ENCODE data around the gene MASTL.

Gene MASTL

DNA sequence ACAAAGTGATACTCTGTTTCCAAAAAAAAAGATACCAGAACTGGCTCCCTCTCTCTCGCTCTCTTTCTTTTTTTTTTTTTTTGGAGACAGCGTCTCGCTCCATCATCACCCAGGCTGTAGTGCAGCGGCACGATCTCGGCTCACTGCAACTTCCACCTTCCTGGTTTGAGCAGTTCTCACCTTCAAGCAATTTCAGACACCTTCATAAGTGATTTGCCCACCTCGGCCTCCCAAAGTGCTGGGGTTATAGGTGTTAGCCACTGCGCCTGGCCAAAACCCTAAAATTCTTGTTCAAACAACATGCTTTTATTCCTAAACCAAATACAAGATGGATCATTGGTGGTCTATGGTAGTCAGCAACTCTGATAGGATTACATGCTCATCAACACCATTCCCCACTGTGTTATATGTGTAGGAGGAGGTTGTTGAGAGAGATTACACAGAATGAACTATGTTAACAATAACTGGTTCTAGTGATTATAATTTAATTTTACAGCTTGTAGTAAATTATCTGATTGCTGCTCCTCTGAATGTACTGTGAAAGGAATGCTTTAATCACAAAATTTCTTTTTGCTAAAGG, 69.9 kb downstream of the MASTL start:
- no peaks in the 10 kb centered on the region for H3K4me1 ChIP-seq (ENCODE audit: control insufficient read depth, low read length)

DNA sequence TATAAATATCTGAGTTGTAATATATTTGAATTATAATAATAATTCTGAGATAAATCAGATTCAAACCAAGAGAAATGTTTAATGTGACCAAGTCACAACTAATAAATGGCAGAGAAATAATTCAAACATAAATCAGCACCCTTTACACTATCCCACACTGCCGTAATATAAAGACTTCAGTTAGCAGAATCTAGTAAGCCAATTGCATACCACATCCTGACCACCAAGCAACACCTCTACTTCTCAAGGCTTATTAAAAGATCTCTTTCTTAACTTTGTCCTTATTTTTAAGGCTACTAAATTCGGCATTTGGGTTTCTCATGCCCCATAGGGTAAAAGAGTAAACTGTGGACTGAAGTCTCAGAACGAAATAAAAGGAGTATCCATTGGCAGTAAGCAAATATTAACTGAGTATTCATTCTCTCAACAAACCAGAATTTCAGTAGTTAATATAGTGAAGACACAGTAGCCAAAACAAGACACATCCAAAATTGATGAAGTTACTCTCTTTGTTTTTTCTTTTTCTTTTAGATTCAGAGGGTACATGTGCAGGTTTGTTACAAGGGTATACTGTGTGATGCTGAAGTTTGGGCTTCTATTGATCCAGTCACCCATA, 70.6 kb downstream of the MASTL start:
- Histone ChIP-seq H3K79me2 (ENCODE audit: control insufficient read depth, low read length) (no peaks in the 10 kb centered on the region), H3K9me3 (ENCODE audit: control insufficient read depth, insufficient read depth, low read length) (no peaks in the 10 kb centered on the region), H4K20me1 (ENCODE audit: control insufficient read depth, insufficient read depth, low read depth, low read length) (no peaks in the 10 kb centered on the region; the same call in 1 of the 2 replicates), H3K4me3 (ENCODE audit: low read length) (no peak overlapping the region), H3K9me2 (replicated peaks; ENCODE audit: control insufficient read depth, low read length) (no peaks in the 10 kb centered on the region), H3F3A (ENCODE audit: control insufficient read depth, insufficient read depth) (peaks cover 7% of the 10 kb centered on the region; the same call in 1 of the 2 replicates), H3K4me2 (ENCODE audit: low read length) (no peak overlapping the region), H3K4me1 (ENCODE audit: control insufficient read depth, low read length) (no peaks in the 10 kb centered on the region), H3K27ac (ENCODE audit: low read depth, low read length) (no peak overlapping the region), H3K36me3 (ENCODE audit: control insufficient read depth, low read length) (peaks cover 30% of the 10 kb centered on the region), H3K27me3 (ENCODE audit: control insufficient read depth, low read length) (no peaks in the 10 kb centered on the region)
- no peak for TF ChIP-seq EZH2phosphoT487 (IDR thresholded peaks at IDR 0.05; ENCODE audit: borderline replicate concordance, low read length)
- TF ChIP-seq, protein P1, sequence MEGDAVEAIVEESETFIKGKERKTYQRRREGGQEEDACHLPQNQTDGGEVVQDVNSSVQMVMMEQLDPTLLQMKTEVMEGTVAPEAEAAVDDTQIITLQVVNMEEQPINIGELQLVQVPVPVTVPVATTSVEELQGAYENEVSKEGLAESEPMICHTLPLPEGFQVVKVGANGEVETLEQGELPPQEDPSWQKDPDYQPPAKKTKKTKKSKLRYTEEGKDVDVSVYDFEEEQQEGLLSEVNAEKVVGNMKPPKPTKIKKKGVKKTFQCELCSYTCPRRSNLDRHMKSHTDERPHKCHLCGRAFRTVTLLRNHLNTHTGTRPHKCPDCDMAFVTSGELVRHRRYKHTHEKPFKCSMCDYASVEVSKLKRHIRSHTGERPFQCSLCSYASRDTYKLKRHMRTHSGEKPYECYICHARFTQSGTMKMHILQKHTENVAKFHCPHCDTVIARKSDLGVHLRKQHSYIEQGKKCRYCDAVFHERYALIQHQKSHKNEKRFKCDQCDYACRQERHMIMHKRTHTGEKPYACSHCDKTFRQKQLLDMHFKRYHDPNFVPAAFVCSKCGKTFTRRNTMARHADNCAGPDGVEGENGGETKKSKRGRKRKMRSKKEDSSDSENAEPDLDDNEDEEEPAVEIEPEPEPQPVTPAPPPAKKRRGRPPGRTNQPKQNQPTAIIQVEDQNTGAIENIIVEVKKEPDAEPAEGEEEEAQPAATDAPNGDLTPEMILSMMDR (IDR thresholded peaks at IDR 0.05; ENCODE audit: low read depth, low read length, poor library complexity, severe bottlenecking), result no peak

More for the DNA sequence above, 69.9 kb downstream of the MASTL start:
- H3K27me3 ChIP-seq (ENCODE audit: control insufficient read depth, low read length), result no peaks in the 10 kb centered on the region
- no peak overlapping the region for H3K4me2 ChIP-seq (ENCODE audit: low read length)
- H3K9me3 ChIP-seq (ENCODE audit: control insufficient read depth, insufficient read depth, low read length), result no peaks in the 10 kb centered on the region
- H3K36me3 ChIP-seq (ENCODE audit: control insufficient read depth, low read length), result peaks cover 35% of the 10 kb centered on the region
- H3K27ac ChIP-seq (ENCODE audit: low read depth, low read length), result no peak overlapping the region
- H4K20me1 ChIP-seq (ENCODE audit: control insufficient read depth, insufficient read depth, low read depth, low read length), result no peaks in the 10 kb centered on the region; the same call in 1 of the 2 replicates
- H3K4me3 ChIP-seq (ENCODE audit: low read length), result no peak overlapping the region
- no peaks in the 10 kb centered on the region for H3K9me2 ChIP-seq (replicated peaks; ENCODE audit: control insufficient read depth, low read length)
- no peaks in the 10 kb centered on the region for H3K79me2 ChIP-seq (ENCODE audit: control insufficient read depth, low read length)
- TF ChIP-seq, protein P1 (IDR thresholded peaks at IDR 0.05; ENCODE audit: low read depth, low read length, poor library complexity, severe bottlenecking), result no peak
- no peak for TF ChIP-seq EZH2phosphoT487 (IDR thresholded peaks at IDR 0.05; ENCODE audit: borderline replicate concordance, low read length)
- peaks cover 12% of the 10 kb centered on the region; the same call in 1 of the 2 replicates for H3F3A ChIP-seq (ENCODE audit: control insufficient read depth, insufficient read depth)

DNA sequence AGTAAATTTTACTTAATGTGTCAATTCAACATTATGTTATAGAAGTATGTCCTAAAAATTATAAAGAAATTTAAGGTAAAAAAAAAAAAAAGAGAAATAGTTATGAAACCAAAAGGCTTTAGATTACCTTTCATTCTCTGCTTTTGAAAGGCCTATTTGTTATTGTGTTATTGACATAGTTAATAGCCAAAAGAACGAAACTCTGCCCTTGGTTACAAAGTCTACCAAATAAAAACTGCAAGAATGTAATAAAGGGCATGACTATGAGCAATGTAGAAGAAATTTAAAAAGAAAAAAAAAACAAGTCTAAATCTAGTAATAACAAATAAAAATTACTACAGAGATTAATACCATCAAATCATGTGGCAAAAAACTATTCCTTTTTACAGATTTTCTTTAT, 74.9 kb downstream of the MASTL start:
- H3F3A ChIP-seq (ENCODE audit: control insufficient read depth, insufficient read depth), result 0 out of 2 replicates have a peak, but pooled peaks cover 5% of the 10 kb centered on the region
- H3K27ac ChIP-seq (ENCODE audit: low read depth, low read length), result no peak overlapping the region
- H3K79me2 ChIP-seq (ENCODE audit: control insufficient read depth, low read length), result no peaks in the 10 kb centered on the region
- H3K4me1 ChIP-seq (ENCODE audit: control insufficient read depth, low read length), result no peaks in the 10 kb centered on the region
- H3K4me3 ChIP-seq (ENCODE audit: low read length), result no peak overlapping the region
- H3K9me3 ChIP-seq (ENCODE audit: control insufficient read depth, insufficient read depth, low read length), result no peaks in the 10 kb centered on the region
- H3K4me2 ChIP-seq (ENCODE audit: low read length), result no peak overlapping the region
- H4K20me1 ChIP-seq (ENCODE audit: control insufficient read depth, insufficient read depth, low read depth, low read length), result no peaks in the 10 kb centered on the region
- TF ChIP-seq, protein P1 (IDR thresholded peaks at IDR 0.05; ENCODE audit: low read depth, low read length, poor library complexity, severe bottlenecking), result no peak
- TF ChIP-seq EZH2phosphoT487 (IDR thresholded peaks at IDR 0.05; ENCODE audit: borderline replicate concordance, low read length), result no peak
- no peaks in the 10 kb centered on the region for H3K27me3 ChIP-seq (ENCODE audit: control insufficient read depth, low read length)
- H3K36me3 ChIP-seq (ENCODE audit: control insufficient read depth, low read length), result peaks cover 19% of the 10 kb centered on the region
- no peaks in the 10 kb centered on the region for H3K9me2 ChIP-seq (replicated peaks; ENCODE audit: control insufficient read depth, low read length)
